Psoas muscle (tissue), 8 donors: ENCODE data around the gene ABHD15. TPM values are rescaled to one million over a fixed set of nuclear protein-coding genes. Genes with fewer than 3 reads are reported as not detected.

Experiments used
- ATAC-seq, 4 donors: fragments of 200-7000 bp; cut with Tn5 transposase; one replicate each; pipeline ENCODE4 v1.9.1; 2020; ENCODE audit warnings: moderate library complexity in 3 of 4, mild to moderate bottlenecking in 2 of 4
- DNase-seq, 2 donors: peaks; one replicate each; pipeline ENCODE4 v3.0.0-alpha.2; 2020
- H3K27ac ChIP-seq: fragments of 200-600 bp; one replicate; pipeline ENCODE4 v1.8.0; 2022
- H3K27me3 ChIP-seq, 3 donors: fragments of 200-600 bp in 1 of 3; one replicate each; pipeline versions ENCODE4 v1.6.1 to v1.8.0; 2013 to 2022; ENCODE audit warnings: low read length in 2 of 3, mild to moderate bottlenecking in 2 of 3, moderate library complexity in 1 of 3; ENCODE audit not compliant: insufficient read depth in 3 of 3
- H3K36me3 ChIP-seq, 2 donors: fragments of 200-600 bp in 1 of 2; one replicate each; pipeline versions ENCODE4 v1.6.1 to v1.8.0; 2013 to 2022; ENCODE audit warnings: low read depth in 1 of 2, mild to moderate bottlenecking in 1 of 2, moderate library complexity in 1 of 2; ENCODE audit not compliant: insufficient read depth in 1 of 2
- H3K4me1 ChIP-seq: fragments of 200-600 bp; one replicate; pipeline ENCODE4 v1.8.0; 2022
- H3K4me3 ChIP-seq: fragments of 200-600 bp; one replicate; pipeline ENCODE4 v1.8.0; 2022; ENCODE audit warnings: mild to moderate bottlenecking
- H3K9me3 ChIP-seq: fragments of 200-600 bp; one replicate; pipeline ENCODE4 v1.8.0; 2022
- WGBS, 3 donors: extraction: QIAGEN DNeasy Blood & Tissue Kit; methylation state at CpG; one replicate each; pipeline versions ENCODE4 v1.1.6 to v1.1.7; 2013; 5-methylcytosine and 5-hydroxymethylcytosine counted together
- intact Hi-C, 2 donors: fragments of 100-400 bp; cut with DNase I; formaldehyde crosslinking; loops; one replicate each; pipeline versions ENCODE4 v1.11.0 to v1.14.2; 2022
- polyA plus RNA-seq, 3 donors: library from polyadenylated mRNA; stranded (reverse); fragments of 200-250 nt; gene quantifications; one replicate each; pipeline ENCODE4 v1.2.3, GENCODE V29; 2013
- total RNA-seq, 4 donors: library from RNA; stranded (reverse); fragmentation: NEBNext Ultra II Directional in 2 of 4; extraction: Animal tissue kit (Norgen Biotek cat#: 25700) in 2 of 4; gene quantifications; one replicate each; pipeline versions ENCODE4 v1.2.1 to v1.2.4, GENCODE V29; 2021 to 2023
- TF ChIP-seq, protein P1 (sequence below): fragments of 200-600 bp; IDR thresholded peaks from one replicate; pipeline ENCODE4 v1.8.0; 2022; ENCODE audit warnings: antibody characterized with exemption
- donor health status: healthy with polysubstance abuse.
- donor health status: DM: no; HTN: no; CAD: no; lungs with moderate emphysema.
- donor health status: Bipolar disorder and iron deficiency.
- donor health status: healthy.
- donor health status: DM: yes; HTN: yes; CAD: no.
- donor health status: DM: no; HTN: no; CAD: no.
- donor health status: DM: no; HTN: no; CAD: no.
- donor health status: DM: yes; HTN: yes; CAD: no.

Gene ABHD15
- total and polyA plus RNA-seq, 7 donors = 1.6 to 7.9 (median 2.6) TPM

DNA sequence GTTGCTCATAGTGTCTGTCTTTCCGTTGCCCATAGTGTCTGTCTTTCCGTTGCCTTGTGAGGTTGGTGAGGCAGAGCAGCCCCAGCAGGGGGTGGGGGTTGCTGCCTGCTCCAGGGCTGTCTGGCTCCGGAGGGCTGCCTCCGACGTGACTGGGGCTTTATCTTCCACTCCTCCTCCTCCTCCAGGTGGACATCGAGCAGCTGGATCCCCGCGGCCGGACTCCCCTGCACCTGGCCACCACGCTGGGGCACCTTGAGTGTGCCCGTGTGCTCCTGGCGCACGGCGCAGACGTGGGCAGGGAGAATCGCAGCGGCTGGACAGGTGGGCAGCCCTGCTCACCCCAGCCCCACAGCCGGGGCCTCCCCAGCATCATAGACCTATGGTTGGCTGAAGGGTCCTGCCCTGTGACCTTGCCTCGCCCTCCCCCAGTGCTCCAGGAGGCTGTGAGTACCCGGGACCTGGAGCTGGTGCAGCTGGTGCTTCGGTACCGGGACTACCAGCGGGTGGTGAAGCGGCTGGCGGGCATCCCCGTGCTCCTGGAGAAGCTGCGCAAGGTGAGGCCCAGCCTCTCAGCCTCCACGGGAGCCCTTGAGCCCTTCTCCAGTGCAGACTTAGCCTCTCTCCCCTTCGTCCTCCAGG, 40.8 kb upstream of the ABHD15 start:
- intact Hi-C loops = no loop called here
- Histone ChIP-seq H3K27ac (no peak overlapping the region), H3K9me3 (no peaks in the 10 kb centered on the region), H3K4me3 (no peak overlapping the region), H3K4me1 (peaks cover 13% of the 10 kb centered on the region), H3K36me3 (no peaks in the 10 kb centered on the region), H3K27me3 (no peaks in the 10 kb centered on the region)
- TF ChIP-seq, protein P1, sequence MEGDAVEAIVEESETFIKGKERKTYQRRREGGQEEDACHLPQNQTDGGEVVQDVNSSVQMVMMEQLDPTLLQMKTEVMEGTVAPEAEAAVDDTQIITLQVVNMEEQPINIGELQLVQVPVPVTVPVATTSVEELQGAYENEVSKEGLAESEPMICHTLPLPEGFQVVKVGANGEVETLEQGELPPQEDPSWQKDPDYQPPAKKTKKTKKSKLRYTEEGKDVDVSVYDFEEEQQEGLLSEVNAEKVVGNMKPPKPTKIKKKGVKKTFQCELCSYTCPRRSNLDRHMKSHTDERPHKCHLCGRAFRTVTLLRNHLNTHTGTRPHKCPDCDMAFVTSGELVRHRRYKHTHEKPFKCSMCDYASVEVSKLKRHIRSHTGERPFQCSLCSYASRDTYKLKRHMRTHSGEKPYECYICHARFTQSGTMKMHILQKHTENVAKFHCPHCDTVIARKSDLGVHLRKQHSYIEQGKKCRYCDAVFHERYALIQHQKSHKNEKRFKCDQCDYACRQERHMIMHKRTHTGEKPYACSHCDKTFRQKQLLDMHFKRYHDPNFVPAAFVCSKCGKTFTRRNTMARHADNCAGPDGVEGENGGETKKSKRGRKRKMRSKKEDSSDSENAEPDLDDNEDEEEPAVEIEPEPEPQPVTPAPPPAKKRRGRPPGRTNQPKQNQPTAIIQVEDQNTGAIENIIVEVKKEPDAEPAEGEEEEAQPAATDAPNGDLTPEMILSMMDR = no peak
- DNase-seq = peak in 1 of 2 donors; percentile 50
- no peak for ATAC-seq
- WGBS, 3 donors = 90 to 93% (median 91%) methylated on average over 29 of the region's 29 CpGs

DNA sequence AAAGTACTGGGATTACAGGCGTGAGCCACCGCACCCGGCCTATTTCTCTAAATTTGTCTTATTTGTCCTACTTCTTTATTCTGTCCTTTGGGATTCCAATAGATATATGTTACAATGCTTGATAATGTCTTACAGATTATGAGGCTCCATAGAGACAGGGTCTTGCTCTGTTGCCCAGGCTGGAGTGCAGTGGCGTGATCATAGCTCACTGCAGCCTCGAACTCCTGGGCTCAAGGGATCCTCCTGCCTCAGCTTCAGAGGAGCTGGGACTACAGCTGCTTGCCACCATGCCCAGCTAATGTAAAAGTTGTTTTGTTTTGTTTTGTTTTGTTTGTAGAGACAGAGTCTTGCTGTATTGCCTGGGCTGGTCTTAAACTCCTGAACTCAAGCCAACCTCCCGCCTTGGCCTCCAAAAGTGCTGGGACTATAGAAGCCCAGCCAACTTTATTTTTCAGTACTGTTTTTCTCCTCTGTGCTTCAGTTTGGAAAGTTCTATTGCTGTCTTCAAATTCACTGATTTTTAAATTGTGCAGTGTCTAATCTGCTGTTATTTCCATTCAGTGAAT, 36.4 kb upstream of the ABHD15 start:
- WGBS, 3 donors = 83 to 91% (median 87%) methylated on average over 6 of the region's 6 CpGs
- no peaks in the 10 kb centered on the region for H3K9me3 ChIP-seq
- no peaks in the 10 kb centered on the region for H3K36me3 ChIP-seq
- ATAC-seq (no peak), DNase-seq (peak in 1 of 2 donors; percentile 35)
- intact Hi-C loops = no loop called here
- TF ChIP-seq, protein P1 = no peak
- H3K4me3 ChIP-seq = no peak overlapping the region
- H3K27me3 ChIP-seq = no peaks in the 10 kb centered on the region
- no peak overlapping the region for H3K27ac ChIP-seq
- no peaks in the 10 kb centered on the region for H3K4me1 ChIP-seq

DNA sequence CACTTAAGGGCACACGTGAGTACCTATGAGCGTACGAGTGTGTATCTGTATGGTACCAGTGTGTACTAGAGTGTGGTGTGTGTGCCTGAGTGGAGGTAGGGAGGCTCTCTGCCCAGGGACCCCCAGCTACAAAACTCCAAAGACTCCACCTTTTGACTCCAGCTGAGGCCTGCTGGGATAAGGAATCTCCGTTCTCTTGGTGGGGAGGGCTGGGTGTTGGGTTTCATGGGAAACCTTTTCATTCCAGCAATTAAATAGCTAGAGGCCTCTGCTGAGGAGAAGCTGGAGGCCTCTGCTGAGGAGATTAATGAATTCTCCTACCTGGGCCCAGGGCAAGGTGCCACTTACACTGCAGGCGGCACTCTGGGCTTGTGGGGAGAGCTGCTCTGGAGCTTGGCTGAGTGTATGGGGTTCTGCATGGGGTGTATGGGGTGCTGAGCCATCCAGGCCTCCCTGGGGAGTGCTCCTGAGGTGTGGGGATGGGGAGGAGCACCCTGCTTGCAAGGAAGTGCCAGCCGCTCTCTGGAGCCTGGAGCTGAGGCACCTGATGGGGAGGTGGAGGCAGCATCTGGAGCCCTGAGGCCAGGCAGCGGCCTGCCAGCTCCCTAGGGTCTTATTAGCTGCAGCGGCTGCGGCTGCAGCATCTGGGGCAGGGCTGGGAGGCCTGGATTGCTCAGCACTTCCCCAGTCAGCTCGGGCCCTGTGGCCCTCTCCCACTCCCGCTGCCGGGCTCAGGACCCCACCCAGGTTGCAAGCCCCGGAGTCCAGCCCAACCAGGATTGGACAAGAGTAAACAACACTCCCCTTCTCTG, 30.7 kb upstream of the ABHD15 start:
- TF ChIP-seq, protein P1 = no peak
- intact Hi-C loops = no loop called here
- H3K9me3 ChIP-seq = no peaks in the 10 kb centered on the region
- H3K4me3 ChIP-seq = no peak overlapping the region
- no peak for DNase-seq
- H3K27me3 ChIP-seq = no peaks in the 10 kb centered on the region
- no peak overlapping the region for H3K27ac ChIP-seq
- WGBS, 3 donors = 59 to 68% (median 67%) methylated on average over 13 of the region's 13 CpGs
- H3K36me3 ChIP-seq = no peaks in the 10 kb centered on the region
- no peak for ATAC-seq
- H3K4me1 ChIP-seq = peaks cover 16% of the 10 kb centered on the region

DNA sequence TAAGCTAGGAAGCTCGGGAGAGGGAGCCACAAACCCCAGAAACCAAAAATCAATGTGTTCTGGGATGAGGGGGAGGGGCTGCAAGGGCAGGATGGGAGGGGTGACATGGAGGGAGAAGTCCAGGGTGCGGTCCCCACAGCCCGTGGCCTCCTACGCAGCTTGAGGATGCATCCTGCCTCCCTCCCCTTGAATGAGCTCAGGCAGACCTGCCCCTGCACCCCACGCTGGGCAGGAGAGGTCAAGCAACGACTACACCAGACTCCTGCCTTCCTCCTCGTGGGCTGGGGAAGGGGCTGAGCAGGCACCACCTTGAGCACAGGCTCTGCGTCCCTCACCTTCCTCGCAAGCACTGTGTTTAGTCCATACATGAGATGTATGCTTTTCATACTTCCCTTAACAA, 30.0 kb upstream of the ABHD15 start:
- no peak for ATAC-seq
- DNase-seq = no peak
- H3K27me3 ChIP-seq = no peaks in the 10 kb centered on the region
- intact Hi-C loops = no loop called here
- H3K27ac ChIP-seq = no peak overlapping the region
- no peaks in the 10 kb centered on the region for H3K9me3 ChIP-seq
- no peaks in the 10 kb centered on the region for H3K36me3 ChIP-seq
- whole genome bisulfite sequencing, 3 donors = 65 to 74% (median 66%) methylated on average over 9 of the region's 9 CpGs
- H3K4me1 ChIP-seq = peaks cover 24% of the 10 kb centered on the region
- no peak overlapping the region for H3K4me3 ChIP-seq
- TF ChIP-seq, protein P1 = no peak
